GM12874 (cell line): ENCODE results near the gene ETV3L.

Source experiments
- TF ChIP-seq, protein P1 (sequence below): IDR thresholded peaks from 2 replicates; pipeline ENCODE4 v1.5.1; 2011; ENCODE audit warnings: low read depth, mild to moderate bottlenecking, control low read depth, low read length, moderate library complexity; ENCODE audit not compliant: insufficient read depth

Gene ETV3L

GRCh38 chr1:157114183-157115121, 14.8 kb upstream of the ETV3L start:
- TF ChIP-seq, protein P1, sequence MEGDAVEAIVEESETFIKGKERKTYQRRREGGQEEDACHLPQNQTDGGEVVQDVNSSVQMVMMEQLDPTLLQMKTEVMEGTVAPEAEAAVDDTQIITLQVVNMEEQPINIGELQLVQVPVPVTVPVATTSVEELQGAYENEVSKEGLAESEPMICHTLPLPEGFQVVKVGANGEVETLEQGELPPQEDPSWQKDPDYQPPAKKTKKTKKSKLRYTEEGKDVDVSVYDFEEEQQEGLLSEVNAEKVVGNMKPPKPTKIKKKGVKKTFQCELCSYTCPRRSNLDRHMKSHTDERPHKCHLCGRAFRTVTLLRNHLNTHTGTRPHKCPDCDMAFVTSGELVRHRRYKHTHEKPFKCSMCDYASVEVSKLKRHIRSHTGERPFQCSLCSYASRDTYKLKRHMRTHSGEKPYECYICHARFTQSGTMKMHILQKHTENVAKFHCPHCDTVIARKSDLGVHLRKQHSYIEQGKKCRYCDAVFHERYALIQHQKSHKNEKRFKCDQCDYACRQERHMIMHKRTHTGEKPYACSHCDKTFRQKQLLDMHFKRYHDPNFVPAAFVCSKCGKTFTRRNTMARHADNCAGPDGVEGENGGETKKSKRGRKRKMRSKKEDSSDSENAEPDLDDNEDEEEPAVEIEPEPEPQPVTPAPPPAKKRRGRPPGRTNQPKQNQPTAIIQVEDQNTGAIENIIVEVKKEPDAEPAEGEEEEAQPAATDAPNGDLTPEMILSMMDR = no peak

GRCh38 chr1:157113631-157114030, 14.0 kb upstream of the ETV3L start:
- TF ChIP-seq, protein P1 = no peak

DNA sequence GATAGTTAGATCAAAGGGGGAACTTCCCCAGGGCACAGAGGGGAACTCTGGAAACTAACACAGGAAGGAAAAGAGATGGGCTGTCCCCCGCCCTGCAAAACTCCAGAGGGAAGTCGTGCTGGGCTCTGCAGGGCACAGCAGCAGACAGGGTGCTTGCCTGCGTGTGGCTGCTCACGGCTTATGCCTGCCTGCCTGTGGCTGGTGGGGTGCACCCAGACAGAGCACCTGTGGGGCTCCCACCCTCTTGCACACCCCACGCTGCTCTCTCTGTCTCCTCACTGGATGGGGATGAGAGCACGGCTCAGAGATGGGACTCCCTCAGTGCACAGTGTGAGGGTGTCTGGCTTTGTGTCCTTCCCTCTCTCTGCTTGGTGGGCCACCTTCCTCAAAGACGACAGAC, 13.5 kb upstream of the ETV3L start:
- TF ChIP-seq, protein P1 = no peak

DNA sequence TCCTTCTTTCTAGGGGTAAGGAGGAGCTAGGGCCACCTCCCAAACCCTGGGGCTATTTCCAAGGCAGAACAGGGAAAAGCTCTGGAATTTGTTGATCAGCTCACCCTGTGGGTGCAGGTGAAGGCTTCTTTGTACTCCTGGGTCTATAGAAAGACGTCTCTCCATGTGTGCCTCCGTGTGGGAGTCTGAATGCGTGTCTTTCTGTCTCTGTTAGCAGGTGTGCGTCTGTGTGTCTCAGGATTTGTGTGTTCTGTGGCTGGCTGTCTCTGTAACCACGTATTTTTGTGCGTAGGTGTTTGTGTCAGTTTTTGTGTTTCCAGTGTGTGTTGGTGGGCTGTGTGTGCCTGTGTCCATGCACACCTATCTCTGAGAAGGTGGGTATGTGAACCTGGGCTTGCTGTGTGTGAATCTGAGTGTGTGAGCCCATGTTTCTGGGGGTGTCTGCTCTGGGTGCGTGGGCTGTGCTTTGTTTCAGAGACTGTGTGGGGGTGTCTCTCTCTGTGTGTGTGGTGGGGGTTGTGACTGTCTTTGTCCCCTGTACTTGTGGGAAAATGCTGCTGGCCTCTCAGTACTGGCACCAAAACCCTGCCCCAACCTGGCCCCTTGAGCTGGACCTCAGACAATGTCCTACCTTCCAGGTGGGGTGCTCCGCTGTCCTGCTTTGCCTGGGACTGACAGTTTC, 12.7 kb upstream of the ETV3L start:
- TF ChIP-seq, protein P1 = no peak

DNA sequence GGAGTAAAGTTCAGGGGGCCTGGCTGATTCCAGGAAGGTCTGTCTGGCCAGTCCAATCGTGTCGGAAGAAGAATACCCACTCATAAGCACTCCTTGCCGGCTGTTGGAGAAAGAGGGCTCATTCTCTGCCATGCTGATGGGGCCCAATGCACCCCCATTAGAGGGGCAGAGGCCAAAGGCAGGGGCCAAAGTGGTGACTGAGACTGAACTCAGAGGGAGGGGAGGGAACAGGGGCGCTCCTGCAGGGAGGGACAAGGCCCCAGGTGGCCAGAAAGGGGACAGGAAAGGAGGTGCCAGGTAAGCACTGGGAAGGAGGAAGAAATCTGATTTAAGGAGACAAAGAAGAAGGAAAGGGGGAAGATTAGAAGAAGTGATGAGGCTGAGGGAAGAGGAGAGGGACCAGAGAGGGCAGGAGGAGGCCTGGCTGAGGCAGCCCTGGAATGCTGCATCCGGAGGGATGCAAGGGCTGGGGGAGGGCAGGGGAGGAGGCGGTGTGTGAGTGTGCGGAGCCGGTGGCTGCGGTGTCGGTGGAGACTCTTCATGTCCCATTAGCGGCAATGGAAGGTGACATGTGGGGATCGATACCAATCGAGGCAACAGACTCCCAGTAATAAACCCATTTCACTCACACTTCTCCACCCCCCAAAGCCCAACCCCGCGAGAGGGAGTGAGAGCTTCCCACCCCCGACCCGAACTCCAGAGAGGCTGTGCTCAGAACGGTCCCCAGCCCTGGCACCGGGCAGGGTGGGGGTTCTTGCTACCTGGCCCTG, 12.0 kb upstream of the ETV3L start:
- TF ChIP-seq, protein P1 = no peak

GRCh38 chr1:157110686-157111085, 11.1 kb upstream of the ETV3L start:
- TF ChIP-seq, protein P1 = no peak

- TF ChIP-seq, protein P1 = no peak
Measured at GRCh38 chr1:157110003-157110402, 10.4 kb upstream of the ETV3L start.
